ENCODE results near the gene MAFF.
"Not testable (repeated sequence)": the region's sequence is repeated elsewhere in the genome, so short reads cannot be mapped to it uniquely, and the experiment has no call there.

The MAFF gene

DNA sequence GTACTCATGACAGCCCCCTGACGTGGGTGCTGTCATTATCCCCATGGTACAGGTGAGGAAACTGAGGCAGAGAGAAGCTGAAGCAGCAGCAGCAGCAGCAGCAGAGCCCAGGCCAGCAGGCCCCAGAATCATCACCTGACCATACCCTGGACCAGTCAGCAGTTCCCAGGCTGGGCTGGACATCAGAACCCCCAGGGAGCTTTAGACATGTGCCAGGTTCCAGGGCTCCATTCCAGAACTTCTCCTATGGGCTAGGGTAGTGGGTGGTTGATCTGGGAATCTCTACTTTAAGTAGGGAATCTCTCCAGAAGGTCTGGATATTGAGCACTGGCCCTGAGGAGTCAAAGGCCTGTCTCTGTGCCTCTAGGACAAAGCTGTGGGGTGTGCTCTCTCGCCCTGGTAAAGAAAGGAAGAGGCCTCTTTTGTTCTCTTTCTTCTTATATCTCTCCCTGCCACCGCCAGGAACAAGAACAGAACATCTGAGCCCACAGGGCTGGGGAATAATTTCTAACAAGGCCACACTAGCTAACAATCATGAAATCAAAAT, 26.6 kb downstream of the MAFF start:
- no peak for DNase-seq

GRCh38 chr22:38228873-38229740, 27.3 kb downstream of the MAFF start:
- DNase-seq: no peak

GRCh38 chr22:38230108-38230825, 28.5 kb downstream of the MAFF start:
- DNase-seq: no peak

DNA sequence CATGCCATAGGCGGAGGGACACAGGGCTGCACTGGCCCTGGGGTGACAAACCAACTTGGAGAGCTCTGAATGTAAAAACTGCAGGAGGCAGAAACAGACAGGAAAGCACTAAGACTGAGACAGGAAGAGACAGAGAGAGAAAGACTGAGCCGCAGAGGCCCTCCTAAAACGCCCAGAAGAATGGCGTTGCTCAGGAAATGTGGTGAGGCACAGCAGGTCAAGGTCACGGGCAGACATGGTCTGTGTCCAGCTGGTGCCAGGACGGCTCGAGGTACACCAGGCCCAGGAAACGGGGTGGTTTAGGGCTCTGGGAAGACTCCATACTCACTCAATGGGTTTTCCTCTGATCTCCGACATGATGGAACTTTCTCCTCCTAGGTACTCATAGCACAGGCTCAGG, 29.1 kb downstream of the MAFF start:
- DNase-seq: no peak

DNA sequence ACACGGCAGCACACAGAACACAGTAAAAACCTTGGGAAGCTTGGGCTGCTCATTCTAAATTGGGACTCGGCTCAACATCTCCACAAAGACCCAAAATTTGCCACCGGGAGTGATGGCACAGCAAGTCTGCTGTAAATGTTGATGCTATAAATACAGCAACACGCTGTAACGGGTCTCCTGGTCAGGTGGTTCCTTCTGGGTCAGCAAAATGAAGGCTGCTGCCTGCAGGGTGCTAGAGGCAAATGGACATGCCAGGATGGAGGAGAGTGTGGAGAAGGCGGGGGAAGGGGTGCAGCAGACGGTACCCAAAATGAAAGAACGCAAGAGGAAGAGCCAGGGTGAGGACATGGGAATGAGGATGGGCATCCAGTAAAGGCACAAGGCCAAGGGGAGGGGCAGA, 30.4 kb downstream of the MAFF start:
- no peak for DNase-seq

DNA sequence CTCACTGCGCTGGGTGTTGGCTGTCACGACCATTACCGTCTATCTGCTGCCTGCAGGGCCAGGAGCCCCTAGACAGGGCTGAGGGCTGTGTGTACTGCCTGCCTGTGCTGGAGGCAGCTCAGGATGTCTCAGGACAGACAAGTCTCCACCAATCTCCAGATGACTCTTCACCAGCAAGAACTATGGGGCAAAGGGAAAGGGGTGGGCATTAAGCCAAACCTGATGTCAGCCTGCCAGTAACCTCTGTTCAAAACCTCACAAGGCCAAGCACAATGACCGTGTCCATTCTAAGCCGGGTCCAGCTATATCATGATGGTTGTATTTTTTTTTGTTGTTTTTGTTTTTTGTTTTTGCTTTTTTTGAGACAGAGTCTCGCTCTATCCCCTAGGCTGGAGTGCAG, 31.6 kb downstream of the MAFF start:
- DNase-seq: no peak

- DNase-seq: not testable (repeated sequence)
These were observed 32.1 kb downstream of the MAFF start for GRCh38 chr22:38233856-38234255.

DNA sequence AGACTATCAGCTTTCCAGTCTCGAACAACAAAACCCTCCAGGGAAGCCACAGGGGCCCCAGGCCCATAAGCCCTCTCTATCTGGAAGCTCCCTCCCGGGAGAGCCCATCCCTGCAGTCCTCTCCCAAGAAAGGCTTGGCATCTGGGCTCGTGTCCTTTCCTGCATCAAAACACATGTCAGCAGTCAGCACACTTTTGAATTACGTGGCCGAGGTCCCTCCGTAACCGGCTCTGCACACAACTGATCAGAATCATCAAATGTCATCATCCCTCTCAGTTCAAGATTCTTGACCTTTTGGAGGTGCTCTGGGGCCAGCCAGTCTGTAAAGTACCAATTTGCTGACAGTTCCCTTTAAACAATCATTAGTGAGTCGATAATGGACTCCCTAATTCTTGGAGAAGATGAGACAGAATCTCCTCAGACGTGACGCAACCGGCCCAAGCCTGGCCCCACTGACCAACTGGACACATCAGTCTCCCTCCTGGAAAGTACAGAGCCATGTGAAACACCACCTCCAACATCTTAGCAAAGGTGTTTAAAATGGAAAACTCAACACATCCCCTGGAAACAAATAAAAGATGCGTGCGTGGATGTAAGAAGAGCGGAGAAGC, 33.6 kb downstream of the MAFF start:
- no peak for DNase-seq

DNA sequence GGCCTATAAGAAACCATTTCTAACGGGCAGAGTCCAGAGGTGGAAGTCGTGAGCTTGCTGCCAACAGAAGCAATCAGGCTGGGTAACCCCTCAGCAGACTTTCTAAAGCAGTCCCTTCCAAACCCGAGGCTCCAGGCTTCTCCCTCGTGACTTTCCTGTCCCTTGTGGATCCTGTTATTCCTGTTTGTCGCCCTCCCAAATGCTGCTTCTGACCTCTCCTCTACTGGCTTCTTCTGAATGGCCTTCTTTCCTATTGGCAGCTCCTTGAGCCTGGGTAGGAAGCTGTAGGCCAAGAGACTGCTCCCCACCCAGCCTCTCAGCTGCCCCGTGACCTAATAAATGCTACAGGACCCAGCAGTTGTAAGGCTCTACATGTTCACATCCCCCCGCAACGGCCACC, 35.0 kb downstream of the MAFF start:
- no peak for DNase-seq

- no peak for DNase-seq
These were observed 36.8 kb downstream of the MAFF start for GRCh38 chr22:38238519-38239071.

GRCh38 chr22:38239101-38239761, 37.4 kb downstream of the MAFF start:
- no peak for DNase-seq

DNA sequence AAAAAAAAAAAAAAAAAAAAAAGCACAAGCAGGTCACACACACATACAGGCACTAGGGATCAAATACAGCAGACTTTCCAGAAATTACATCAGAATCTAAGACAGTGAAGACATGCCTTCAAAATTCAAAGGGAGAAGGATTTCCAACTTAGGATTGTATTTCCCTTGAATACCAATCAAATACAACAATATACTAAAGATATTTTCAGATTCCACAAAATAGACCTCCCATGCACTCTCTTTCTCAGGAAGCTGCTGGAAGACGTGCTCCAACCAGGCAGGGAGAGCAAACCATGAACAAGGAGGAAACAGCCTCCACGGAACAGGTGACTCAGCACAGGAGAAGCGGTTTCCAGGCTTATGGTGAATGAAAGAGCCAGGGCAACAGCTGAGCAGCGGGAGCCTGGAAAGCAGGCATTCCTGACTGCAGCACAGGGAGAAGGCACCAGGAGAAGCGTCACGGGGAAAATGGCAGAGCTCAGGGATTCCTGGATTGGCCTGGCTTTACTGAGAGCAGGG, 39.0 kb downstream of the MAFF start:
- no peak for DNase-seq

DNA sequence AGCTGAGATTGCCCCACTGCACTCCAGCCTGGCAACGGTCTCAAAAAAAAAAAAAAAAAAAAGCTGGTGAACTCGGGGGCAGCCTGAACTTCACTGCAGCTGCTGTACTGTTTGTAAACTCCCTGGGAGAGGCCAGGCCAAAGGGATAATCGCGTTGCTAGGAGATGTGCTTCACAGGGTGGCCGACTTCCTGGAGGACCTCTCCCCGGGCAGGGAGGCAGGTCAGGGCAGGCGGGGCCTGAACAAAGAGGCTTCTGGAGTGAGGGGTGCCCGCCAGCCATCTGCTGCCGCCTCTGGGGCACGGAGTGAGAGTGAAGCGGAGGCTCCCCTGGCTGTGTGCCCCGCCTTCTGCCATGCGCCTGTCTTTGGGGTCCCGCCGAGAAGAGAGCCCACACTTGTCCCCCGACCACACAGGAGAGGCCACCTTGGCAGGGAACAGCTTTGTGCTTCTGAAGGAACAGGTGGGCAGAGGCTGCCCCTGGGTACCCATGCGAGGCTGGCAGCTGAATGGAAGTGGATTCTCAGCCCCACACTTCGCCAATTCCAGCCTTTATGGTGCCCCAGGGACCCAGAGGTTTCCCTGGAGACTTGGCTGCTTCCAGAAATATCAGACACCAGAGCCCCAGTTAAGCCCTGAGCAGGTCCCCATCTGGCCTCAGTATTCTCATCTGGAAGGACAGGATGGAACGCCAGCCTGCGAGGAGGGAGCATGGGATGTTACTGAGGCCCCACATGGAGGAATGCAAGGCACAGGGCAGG, 41.4 kb downstream of the MAFF start:
- peak; percentile 76 for DNase-seq

DNA sequence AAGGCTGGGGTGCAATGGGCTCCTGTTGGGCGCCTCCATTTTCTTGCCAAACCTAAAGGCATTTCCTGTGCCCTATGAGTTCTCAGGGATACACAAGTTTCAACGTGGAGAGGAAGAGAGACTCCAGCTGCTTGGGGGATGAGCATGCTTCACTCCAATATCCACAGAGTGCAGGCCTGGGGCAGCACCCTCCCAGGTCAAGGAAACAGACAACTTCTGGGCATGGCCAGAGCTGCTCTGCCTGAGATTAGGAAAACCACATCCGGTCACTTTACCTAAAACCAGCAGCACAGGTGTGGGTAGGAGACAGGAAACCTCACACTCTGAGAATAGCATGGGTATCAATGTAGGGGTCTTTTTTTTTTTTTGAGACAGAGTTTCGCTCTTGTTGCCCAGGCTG, 42.3 kb downstream of the MAFF start:
- no peak for DNase-seq

DNA sequence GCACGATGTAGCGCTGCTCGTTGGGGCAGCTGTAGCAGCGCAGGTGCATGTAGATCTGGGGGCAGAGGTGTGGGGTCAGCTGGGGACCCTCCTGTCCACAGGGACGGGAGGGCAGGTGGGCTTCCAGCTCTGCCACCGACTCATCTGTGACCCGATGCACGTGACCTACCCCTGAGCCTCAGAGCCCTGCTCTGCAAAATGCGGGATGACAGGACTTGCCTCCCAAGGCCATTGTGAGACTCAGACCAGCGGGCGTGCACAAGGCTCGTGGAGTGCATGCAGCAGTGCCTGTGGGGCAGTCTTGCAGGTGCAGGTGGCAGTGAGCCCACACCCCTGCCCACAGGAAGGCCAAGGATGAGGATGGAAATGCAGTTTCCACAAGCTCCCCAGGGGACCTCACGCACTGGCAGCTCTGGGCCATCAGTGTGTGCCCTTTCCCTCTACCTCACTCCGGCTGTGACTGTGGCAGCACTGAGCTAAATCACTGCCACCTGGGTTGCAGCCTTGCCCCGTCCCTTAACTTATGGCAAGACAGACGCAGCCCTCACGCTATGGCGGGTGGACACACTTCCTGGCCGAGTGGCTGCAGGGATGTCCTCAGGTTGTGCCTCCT, 44.4 kb downstream of the MAFF start:
- no peak for DNase-seq

DNA sequence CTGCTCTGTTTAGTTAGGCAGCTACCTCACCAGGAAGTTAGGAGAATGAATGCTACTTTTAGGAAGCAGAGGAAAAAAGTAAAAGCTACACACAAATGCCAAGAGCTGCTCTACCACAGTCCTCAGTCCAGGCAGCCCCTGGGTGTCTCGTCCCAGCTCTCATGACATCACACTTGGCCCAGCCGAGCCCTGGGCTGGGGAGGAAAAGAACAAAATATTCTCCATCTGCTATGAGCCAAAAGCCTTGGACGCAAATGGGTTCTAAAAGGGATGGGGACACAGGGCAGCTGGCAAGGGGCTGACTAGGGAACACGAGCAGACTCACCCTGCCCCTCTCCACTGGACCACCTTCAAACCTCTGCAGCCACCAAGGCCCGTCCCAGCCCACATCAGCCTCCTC, 44.9 kb downstream of the MAFF start:
- DNase-seq: no peak

DNA sequence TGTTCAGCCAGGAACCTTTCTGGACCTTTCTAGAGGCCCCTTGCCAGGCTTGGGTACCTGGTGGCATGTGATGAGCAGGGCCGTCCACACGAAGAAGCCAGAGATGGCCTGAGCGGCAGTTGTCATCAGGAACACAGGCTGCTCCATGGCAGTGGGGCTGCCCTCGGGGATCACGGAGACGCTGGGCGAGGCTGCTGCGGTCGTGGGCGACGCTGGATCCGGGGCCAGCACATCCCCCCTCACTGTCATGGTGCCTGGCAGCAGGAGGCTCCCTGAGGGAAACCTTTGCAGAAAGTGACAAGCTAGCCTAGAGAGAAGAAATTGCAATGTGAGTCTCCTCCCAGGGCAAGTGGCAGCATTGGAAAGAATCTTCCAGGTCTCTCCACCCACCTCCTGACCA, 45.9 kb downstream of the MAFF start:
- DNase-seq: no peak

DNA sequence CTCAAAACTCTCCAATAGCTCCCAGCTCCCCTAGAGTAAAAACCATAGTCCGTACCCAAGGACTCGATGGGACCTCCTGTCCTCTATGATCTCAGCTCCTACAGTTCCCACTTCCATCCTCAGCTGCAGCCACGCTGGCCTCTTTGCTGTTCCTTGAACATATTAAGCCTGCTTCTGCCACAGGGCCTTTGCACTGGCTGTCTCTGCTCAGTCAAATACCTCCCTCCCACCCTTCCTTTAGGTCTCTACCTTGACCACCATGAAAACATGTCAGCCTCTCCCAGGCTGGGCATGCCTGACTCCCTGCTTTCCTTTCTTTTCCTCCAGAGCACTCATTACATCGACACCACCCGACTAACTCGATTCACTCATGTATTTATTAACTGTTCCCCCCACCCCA, 46.5 kb downstream of the MAFF start:
- no peak for DNase-seq

GRCh38 chr22:38249301-38249700, 47.5 kb downstream of the MAFF start:
- no peak for DNase-seq

- DNase-seq: no peak
These were observed 48.2 kb downstream of the MAFF start for GRCh38 chr22:38249803-38250642.
